ENCODE measurements around the gene FOXP4.
"Not testable (repeated sequence)": the region's sequence is repeated elsewhere in the genome, so short reads cannot be mapped to it uniquely, and the experiment has no call there.

The FOXP4 gene

DNA sequence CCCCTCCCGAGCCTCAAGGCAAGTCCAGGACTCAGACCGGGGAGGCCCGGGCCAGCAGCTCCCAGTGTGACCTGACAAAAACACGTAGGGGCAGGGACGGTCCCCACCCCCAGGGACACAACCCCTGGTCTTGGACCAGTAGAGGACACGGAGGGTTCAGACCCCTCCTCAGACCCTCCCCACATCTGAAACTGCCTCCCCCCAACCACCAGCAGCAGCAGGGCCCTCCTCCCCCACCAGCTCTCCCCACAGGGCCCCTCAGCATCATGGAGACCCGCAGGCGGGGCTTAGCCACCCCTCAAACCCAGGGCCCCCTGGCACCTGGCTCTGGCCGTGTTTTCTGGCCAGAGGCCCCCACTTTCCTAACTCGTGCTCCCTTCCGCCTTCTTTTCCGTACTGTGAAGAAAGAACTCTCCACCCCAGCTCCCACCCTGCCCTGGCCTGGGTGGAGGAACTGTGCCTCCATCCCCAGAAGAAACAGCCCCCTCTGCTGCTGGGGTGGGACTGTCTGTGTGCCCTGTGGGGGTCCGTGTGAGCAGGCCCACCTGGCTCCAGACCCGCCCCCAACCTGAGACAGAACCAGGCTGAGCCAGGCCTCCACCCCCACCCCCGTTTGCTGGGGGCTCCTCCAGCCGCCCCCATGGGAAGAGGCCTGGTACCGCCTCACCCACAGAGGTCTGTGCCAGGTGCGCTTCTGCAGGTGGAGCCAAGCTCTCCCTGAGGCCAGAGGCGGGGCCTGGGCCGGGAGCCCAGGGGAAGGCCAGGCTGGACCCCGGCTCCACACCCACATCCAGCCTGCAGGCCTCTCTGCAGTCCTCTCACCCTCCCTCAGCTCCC is 53.1 kb downstream of the FOXP4 start:
- no peak for DNase-seq (ENCODE audit: low read depth in 2 of 2)

GRCh38 chr6:41599852-41600445 is 53.8 kb downstream of the FOXP4 start:
- DNase-seq (ENCODE audit: low read depth in 2 of 2): no peak

GRCh38 chr6:41600499-41601247 is 54.5 kb downstream of the FOXP4 start:
- no peak for DNase-seq (ENCODE audit: low read depth in 2 of 2)

- DNase-seq (ENCODE audit: low read depth in 2 of 2): no peak
Observed at GRCh38 chr6:41601248-41601549, 55.0 kb downstream of the FOXP4 start.

DNA sequence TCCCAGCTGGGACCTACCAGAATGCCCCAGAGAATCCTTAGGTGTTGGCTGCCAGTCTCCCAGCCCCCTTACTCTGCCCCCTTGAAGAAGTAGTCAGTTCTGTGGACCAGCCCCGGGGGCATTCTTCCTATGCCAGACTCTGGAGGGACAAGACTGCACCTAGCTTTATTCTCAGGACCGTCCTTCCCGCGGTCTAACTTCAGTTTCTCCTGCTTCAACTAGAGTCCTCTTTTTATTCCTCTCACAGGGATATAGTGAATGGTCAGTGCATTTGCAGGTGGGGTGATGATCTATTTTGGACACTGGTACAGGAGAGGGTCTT is 56.2 kb downstream of the FOXP4 start:
- DNase-seq (ENCODE audit: low read depth in 2 of 2): no peak

DNA sequence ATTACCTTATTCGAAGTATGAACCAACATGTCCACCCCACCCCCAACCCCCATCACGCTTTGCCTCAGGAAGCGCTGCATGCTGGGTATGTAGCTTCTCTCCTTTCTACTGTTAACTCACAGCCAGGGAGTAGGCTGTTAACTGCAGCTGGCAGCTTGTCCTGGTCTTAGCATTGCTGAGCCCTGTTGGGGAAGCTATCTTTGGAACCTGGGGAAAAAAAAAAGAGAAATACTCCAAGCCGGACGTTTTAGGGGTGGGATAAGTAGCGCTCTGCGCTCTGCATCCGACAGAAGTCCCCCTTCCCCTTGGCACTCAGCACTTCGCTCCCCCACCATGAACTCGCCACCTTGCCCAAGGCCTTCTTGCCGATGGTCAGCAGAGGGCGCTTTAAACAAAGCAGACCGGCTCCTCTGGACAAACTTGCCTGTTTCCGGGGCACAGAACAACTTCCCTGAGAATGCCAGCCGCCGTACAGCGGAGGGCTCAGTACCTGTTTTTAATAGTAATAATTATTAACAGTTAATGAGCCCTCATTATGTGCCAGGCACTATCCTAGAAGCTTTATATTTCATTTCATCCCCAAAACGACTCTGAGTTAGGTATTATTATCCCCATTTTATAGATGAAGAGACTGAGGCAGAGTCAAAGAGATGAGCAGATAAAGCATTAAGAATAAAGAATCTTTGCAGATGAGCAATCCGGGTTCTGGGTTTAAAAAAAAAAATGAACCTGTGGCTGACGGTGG is 56.9 kb downstream of the FOXP4 start:
- DNase-seq (ENCODE audit: low read depth in 2 of 2): peak; percentile 64 to 66

GRCh38 chr6:41604006-41604405 is 57.8 kb downstream of the FOXP4 start:
- DNase-seq (ENCODE audit: low read depth in 2 of 2): no peak

DNA sequence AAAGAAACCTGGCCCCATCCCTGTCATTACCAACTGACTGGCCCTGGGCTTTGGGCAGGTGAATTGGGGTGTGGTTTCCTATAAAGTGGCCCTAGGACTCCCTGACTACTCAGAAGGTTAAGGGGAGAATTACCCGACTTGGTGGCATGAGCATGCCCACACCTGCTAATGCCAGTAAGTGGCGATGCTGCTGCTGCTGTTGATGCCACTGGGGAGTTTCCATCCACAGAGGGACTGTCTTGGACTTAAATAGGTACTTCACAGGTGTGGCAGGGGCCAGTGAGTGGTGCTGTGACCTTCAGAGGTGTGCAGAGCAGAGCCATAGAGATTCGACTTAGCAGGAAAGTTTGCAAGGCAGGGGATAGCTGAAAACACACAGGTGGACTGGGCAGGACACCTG is 59.5 kb downstream of the FOXP4 start:
- DNase-seq (ENCODE audit: low read depth in 2 of 2): no peak

DNA sequence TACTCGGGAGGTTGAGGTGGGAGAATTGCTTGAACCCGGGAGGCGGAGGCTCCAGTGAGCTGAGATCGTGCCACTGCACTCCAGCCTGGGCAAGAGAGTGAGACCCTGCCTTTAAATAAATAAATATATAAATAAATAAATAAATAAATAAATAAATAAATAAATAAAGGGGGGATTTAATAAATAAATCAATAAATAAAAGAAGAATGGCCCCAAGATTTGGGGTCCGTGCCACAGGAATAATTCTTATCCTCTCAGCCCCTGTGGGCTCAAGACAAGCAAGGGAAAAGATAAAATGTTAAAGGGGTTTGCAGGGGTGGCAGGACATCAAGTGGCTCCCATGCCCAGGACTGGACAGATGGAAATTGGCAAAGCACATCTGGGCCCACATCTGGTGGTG is 60.9 kb downstream of the FOXP4 start:
- no peak for DNase-seq (ENCODE audit: low read depth in 2 of 2)

- DNase-seq (ENCODE audit: low read depth in 2 of 2): no peak
Observed at GRCh38 chr6:41607736-41608135, 61.6 kb downstream of the FOXP4 start.

GRCh38 chr6:41608443-41609151 is 62.4 kb downstream of the FOXP4 start:
- DNase-seq (ENCODE audit: low read depth in 2 of 2): no peak

GRCh38 chr6:41614715-41615114 is 68.5 kb downstream of the FOXP4 start:
- DNase-seq (ENCODE audit: low read depth in 2 of 2): no peak

DNA sequence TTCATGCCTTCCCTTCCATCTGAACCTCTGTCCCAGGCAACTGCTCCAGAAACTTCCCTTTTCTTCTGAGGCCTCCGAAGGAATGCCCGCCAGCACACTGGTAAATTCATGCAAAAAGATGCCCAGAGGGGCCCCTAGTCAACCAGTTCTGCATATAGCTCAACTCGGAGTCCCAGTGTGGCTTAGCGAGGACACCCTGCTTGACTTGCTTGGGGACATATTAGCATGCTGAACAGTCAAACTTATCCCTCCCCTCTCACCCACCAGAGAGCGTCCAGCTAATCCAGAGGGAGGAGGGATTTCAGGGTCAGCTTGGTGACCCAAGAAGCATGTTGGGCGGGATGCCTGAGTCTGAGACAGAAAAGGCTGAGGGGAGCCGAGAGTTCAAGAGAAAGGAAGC is 69.1 kb downstream of the FOXP4 start:
- DNase-seq (ENCODE audit: low read depth in 2 of 2): no peak

GRCh38 chr6:41618598-41618997 is 72.4 kb downstream of the FOXP4 start:
- no peak for DNase-seq (ENCODE audit: low read depth in 2 of 2)

DNA sequence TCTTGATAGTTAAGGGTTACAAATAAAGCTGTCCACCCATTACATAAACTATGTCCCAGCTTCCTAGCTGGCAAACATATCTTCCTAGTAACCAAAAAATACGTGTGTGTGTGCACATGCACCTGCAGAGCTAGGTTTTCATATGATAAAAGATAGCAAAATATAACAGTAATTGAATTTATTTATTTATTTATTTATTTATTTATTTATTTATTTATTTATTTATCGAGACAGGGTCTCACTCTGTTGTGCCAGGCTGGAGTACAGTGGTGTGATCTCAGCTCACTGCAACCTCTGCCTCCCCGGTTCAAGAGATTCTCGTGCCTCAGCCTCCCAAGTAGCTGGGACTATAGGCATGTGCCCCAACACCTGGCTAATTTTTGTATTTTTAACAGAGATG is 73.0 kb downstream of the FOXP4 start:
- not testable (repeated sequence) for DNase-seq (ENCODE audit: low read depth in 2 of 2)

DNA sequence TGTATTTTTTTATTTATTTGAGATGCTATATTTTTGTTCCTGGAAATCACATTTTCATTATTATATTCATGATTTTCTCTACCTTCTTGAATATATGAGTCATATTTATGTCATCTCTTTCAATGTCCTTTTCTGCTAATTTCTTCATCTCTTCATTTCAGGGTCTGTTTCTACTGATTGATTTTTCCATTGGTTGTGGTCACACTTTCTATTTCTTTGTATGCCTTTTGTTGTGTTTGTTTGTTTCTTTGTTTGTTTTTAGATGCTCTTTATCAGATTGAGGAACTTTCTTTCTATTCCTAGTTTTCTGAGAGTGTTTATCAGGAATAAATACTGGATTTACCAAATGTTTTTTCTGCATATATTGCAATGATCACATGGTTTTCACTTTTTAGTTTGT is 75.2 kb downstream of the FOXP4 start:
- no peak for DNase-seq (ENCODE audit: low read depth in 2 of 2)

DNA sequence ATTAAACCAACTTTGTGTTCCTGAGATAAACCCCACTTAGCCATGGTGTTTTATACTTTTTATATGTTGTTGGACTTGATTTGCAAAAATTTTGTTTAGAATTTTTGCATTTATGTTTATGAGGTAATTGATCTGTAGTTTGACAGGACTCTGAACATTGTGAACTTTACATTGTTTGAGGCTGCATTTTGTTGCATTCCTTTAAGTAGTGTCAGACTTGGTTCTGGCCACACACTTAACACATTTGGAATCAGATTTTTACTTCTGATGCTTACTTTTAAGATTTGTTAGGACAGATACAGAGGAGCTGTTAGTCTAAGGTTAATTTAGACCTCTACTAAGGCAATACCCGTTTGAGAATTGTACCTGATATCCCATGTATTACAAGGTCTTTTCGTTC is 75.6 kb downstream of the FOXP4 start:
- no peak for DNase-seq (ENCODE audit: low read depth in 2 of 2)

GRCh38 chr6:41622206-41622988 is 76.2 kb downstream of the FOXP4 start:
- DNase-seq (ENCODE audit: low read depth in 2 of 2): no peak

- no peak for DNase-seq (ENCODE audit: low read depth in 2 of 2)
Observed at GRCh38 chr6:41623330-41623729, 77.1 kb downstream of the FOXP4 start.

DNA sequence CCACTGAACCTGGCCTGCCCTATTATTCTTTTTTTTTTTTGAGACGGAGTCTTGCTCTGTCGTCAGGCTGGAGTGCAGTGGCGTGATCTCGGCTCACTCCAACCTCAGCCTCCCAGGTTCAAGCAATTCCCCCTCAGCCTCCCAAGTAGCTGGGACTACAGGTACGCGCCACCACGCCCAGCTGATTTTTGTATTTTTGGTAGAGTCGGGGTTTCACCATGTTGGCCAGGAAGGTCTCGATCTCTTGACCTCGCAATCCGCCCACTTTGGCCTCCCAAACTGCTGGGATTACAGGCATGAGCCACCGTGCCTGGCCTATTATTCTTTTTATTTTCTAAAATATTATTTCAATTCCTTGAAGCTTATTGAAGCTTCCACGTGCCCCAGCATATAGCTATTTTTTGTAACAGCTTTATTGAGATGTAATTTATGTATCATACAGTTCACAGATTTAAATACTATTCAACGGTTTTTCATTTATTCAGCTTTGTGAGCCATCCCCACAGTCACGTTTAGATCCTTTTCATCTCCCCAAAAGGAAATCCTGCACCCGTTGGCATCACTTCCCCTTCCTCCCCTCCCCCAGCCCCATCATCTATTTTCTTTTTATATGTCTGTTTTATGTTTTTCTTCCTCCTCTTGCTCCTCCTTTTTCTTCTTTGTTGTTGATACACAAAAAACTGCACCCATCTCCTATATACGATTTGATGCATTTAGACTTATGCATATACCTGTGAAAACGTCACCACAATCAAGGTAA is 78.6 kb downstream of the FOXP4 start:
- no peak for DNase-seq (ENCODE audit: low read depth in 2 of 2)
